Esophagus muscularis mucosa (tissue), 4 donors: Measurements from ENCODE around the gene DOCK10. TPM values are rescaled to one million over a fixed set of nuclear protein-coding genes. Genes with fewer than 3 reads are reported as not detected.

Experiments used
- DNase-seq: peaks from one replicate; pipeline ENCODE4 v3.0.0-alpha.2; 2017; ENCODE audit errors: extremely low spot score
- H3K27ac ChIP-seq, 4 donors: fragments of 200-600 bp; sonication (generic); replicated peaks in 1 of 4; 1 replicate in 3 of 4; 2 replicates in 1 of 4; pipeline ENCODE4 v1.5.1; 2016 to 2019; ENCODE audit warnings: mild to moderate bottlenecking in 1 of 4
- H3K27me3 ChIP-seq, 4 donors: fragments of 200-600 bp; sonication (generic); one replicate each; pipeline versions ENCODE4 v1.5.1 to v1.6.0; 2016 to 2019
- H3K36me3 ChIP-seq, 4 donors: fragments of 200-600 bp; sonication (generic); one replicate each; pipeline ENCODE4 v1.5.1; 2016 to 2019
- H3K4me1 ChIP-seq, 4 donors: fragments of 200-600 bp; sonication (generic); one replicate each; pipeline ENCODE4 v1.5.1; 2016 to 2019
- H3K4me3 ChIP-seq, 4 donors: fragments of 200-600 bp; sonication (generic); 1 replicate in 2 of 4; 2 replicates in 2 of 4; pipeline ENCODE4 v1.5.1; 2016 to 2019; ENCODE audit warnings: mild to moderate bottlenecking in 4 of 4, moderate library complexity in 1 of 4
- H3K9me3 ChIP-seq, 4 donors: fragments of 200-600 bp; sonication (generic); 1 replicate in 3 of 4; 2 replicates in 1 of 4; pipeline ENCODE4 v1.5.1; 2016 to 2019
- EP300 ChIP-seq: sonication (generic); formaldehyde crosslinking; IDR thresholded peaks from one replicate; pipeline ENCODE4 v1.6.1; 2017; ENCODE audit warnings: antibody characterized with exemption
- POLR2A ChIP-seq: fragments of 450-650 bp; IDR thresholded peaks from one replicate; pipeline ENCODE4 v1.6.1; 2017; ENCODE audit warnings: antibody characterized with exemption, moderate library complexity, mild to moderate bottlenecking, low read depth
- POLR2AphosphoS5 ChIP-seq, 2 donors: sonication (generic); formaldehyde crosslinking; IDR thresholded peaks; one replicate each; pipeline ENCODE4 v1.6.1; 2017; ENCODE audit warnings: antibody characterized with exemption in 2 of 2
- WGBS: methylation state at CpG from one replicate; pipeline ENCODE4 v1.1.5; 2018; 5-methylcytosine and 5-hydroxymethylcytosine counted together
- intact Hi-C: fragments of 100-400 bp; cut with DNase I; formaldehyde crosslinking; loops from one replicate; pipeline ENCODE4 v1.15.1; 2023
- total RNA-seq, 4 donors: library from RNA; depleted of rRNA; stranded (reverse); fragments of >200 nt; gene quantifications; one replicate each; pipeline versions ENCODE4 v1.1.0 to v1.2.1, GENCODE V29; 2016
- TF ChIP-seq, protein P1 (sequence below), 3 experiments: fragments of 200-600 bp in 2 of 3; fragments of 450-650 bp in 1 of 3; sonication (generic) in 2 of 3; IDR thresholded peaks; one replicate each; pipeline ENCODE4 v1.5.1; 2017 to 2019; ENCODE audit warnings: antibody characterized with exemption in 3 of 3, mild to moderate bottlenecking in 2 of 3, moderate library complexity in 1 of 3

DOCK10 gene
- total RNA-seq, 4 donors from 2014 or later: 1.9 to 11.6 (median 6.3) TPM

DNA sequence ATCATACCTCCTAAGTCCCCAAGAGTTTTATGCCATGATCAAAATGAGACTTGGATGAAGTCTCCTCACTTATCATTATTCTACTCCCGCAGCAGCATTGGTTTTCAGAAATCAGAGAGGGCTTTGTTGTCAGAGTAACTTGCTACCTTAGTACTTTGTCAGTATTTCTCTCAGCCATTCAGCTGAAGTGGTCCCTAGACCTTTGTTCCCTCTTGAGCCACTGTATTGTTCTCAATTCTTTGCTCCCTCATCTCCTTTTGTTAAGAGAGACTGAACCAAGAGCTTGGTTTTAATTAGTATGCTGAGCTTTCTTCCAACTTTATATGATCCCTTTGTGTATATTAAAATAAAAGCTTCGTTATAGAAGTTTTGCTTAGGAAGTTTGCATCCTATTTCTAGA is 133.4 kb downstream of the DOCK10 start:
- no peak for DNase-seq
- Histone ChIP-seq H3K36me3 (no peaks in the 10 kb centered on the region), H3K9me3 (no peaks in the 10 kb centered on the region), H3K4me1 (peaks cover 8 to 13% (median 11%) of the 10 kb centered on the region in 4 donors), H3K4me3 (no peak overlapping the region), H3K27ac (no peak overlapping the region), H3K27me3 (no peaks in the 10 kb centered on the region)
- WGBS: 84% methylated on average over 2 of the region's 2 CpGs
- TF ChIP-seq EP300 (no peak), POLR2AphosphoS5 (IDR thresholded peaks at IDR 0.05) (no peak), POLR2A (no peak)
- TF ChIP-seq, protein P1, sequence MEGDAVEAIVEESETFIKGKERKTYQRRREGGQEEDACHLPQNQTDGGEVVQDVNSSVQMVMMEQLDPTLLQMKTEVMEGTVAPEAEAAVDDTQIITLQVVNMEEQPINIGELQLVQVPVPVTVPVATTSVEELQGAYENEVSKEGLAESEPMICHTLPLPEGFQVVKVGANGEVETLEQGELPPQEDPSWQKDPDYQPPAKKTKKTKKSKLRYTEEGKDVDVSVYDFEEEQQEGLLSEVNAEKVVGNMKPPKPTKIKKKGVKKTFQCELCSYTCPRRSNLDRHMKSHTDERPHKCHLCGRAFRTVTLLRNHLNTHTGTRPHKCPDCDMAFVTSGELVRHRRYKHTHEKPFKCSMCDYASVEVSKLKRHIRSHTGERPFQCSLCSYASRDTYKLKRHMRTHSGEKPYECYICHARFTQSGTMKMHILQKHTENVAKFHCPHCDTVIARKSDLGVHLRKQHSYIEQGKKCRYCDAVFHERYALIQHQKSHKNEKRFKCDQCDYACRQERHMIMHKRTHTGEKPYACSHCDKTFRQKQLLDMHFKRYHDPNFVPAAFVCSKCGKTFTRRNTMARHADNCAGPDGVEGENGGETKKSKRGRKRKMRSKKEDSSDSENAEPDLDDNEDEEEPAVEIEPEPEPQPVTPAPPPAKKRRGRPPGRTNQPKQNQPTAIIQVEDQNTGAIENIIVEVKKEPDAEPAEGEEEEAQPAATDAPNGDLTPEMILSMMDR (IDR thresholded peaks at IDR 0.05): no peak
- intact Hi-C loops: no loop called here

DNA sequence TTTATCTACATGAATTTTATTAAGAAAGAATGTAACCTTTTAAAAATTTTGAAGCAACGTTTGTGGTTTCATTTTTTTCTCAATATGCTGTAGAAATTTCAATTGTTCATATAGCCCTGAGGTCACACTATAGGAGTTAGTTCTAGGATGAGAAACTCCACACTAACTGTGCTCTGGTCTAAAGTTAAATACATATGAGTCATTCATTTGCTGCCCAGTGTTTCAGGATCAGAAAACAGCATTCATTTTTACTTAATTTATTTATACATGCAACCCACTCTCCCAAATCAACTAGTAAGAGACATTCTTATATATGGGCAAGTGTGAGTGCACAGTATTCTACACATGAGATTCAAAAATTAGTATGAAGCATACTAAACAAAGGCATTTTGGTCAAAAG is 137.9 kb downstream of the DOCK10 start:
- Histone ChIP-seq H3K36me3 (no peaks in the 10 kb centered on the region), H3K4me1 (peaks cover 0 to under 1% (median 0%) of the 10 kb centered on the region in 4 donors), H3K9me3 (no peaks in the 10 kb centered on the region), H3K4me3 (no peak overlapping the region), H3K27me3 (no peaks in the 10 kb centered on the region), H3K27ac (no peak overlapping the region)
- TF ChIP-seq POLR2A (no peak), POLR2AphosphoS5 (IDR thresholded peaks at IDR 0.05) (no peak)
- intact Hi-C loops: no loop called here
- DNase-seq: no peak
- 61% methylated on average over 1 of the region's 1 CpG for WGBS

DNA sequence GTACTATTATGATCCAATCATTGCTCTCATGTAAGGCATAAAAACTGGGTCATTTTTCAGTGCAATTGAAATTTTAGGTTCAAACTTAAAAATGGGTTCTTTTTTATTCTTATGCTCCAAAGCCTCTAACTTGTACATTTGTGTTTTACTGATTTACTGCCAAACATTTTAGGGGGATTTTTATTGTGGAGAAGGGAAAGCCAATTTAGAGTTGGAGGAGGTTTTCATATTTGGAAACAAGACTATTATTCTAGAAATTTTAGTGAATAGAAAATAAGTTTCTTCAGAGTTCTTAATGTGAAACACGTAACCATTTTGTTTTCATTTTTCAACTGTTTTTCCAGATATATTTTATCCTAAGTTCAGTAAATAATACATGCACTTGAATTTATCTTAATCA is 138.6 kb downstream of the DOCK10 start:
- H3K27me3 ChIP-seq: no peaks in the 10 kb centered on the region
- H3K9me3 ChIP-seq: no peaks in the 10 kb centered on the region
- TF ChIP-seq POLR2A: no peak
- no peak for TF ChIP-seq POLR2AphosphoS5 (IDR thresholded peaks at IDR 0.05)
- TF ChIP-seq EP300: no peak
- TF ChIP-seq, protein P1 (IDR thresholded peaks at IDR 0.05): no peak
- no peak overlapping the region for H3K4me3 ChIP-seq
- H3K27ac ChIP-seq: no peak overlapping the region
- 87% methylated on average over 1 of the region's 1 CpG for WGBS
- H3K36me3 ChIP-seq: no peaks in the 10 kb centered on the region
- no peak for DNase-seq
- no peaks in the 10 kb centered on the region for H3K4me1 ChIP-seq
- intact Hi-C loops: no loop called here

DNA sequence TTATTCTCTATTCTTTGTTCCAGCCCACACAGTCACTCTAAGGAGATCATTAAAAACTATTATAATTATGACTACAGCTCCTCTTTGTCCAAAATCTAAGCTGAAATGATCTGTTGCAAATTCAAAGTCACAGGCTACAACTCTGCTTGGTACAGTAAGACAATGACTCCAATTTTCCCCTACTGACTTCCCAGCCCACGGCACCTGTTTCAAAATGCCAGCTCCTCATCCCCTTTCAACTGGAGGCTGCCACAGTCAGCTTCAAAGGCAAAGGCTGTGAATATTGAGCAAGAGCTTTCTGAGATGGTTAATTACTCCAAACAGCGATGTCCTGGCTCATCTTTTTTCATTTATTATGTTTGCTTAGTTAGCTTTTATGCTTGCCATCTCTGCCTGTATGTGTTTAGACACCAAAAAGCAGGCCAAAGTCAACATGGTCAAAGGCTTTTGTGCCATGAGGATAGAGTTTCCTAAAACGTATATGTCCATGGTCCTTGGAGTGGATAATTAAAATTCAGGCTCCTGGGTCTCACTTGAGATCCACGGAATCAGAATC is 141.1 kb downstream of the DOCK10 start:
- WGBS: 89% methylated on average over 4 of the region's 4 CpGs
- no peaks in the 10 kb centered on the region for H3K36me3 ChIP-seq
- no peaks in the 10 kb centered on the region for H3K4me1 ChIP-seq
- no peak overlapping the region for H3K4me3 ChIP-seq
- intact Hi-C loops: no loop called here
- no peak for DNase-seq
- H3K9me3 ChIP-seq: no peaks in the 10 kb centered on the region
- no peaks in the 10 kb centered on the region for H3K27me3 ChIP-seq
- no peak overlapping the region for H3K27ac ChIP-seq
- TF ChIP-seq POLR2A: no peak
- no peak for TF ChIP-seq EP300
- no peak for TF ChIP-seq POLR2AphosphoS5 (IDR thresholded peaks at IDR 0.05)
- TF ChIP-seq, protein P1 (IDR thresholded peaks at IDR 0.05): no peak

DNA sequence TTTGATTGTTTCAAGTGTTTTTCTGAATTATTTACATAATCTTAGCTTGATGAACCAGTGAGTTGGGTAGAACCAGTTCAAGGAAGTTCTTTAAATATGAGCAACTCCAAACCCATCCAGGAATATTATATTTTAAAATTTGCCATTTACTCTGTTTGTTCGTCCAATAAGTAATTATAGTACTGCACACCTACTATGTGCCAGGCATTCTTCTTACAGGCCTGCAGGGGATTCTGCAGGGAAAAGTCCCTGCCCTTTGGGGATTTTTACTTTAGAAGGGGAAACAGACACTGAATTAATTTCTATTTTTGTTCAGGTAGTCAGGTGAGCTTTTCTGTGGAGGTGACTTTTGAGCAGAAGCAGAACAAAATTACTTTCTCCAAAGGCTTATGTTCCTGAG is 146.9 kb downstream of the DOCK10 start:
- no peaks in the 10 kb centered on the region for H3K27me3 ChIP-seq
- no peak for DNase-seq
- H3K4me3 ChIP-seq: no peak overlapping the region
- intact Hi-C loops: no loop called here
- TF ChIP-seq, protein P1 (IDR thresholded peaks at IDR 0.05): no peak
- H3K9me3 ChIP-seq: no peaks in the 10 kb centered on the region
- no peak overlapping the region for H3K27ac ChIP-seq
- 88% methylated on average over 1 of the region's 1 CpG for WGBS
- no peaks in the 10 kb centered on the region for H3K36me3 ChIP-seq
- H3K4me1 ChIP-seq: no peaks in the 10 kb centered on the region
